HAP-1 (cell line): ENCODE data around the gene CAMTA1.

Experiments used
- DNase-seq, 2 experiments: peaks; one replicate each; pipeline ENCODE4 v3.0.0-alpha.2; 2016 to 2020; ENCODE audit warnings: low spot score in 2 of 2
- H3K27me3 ChIP-seq: fragments of 250-450 bp; sonication (Bioruptor Pico); 2 replicates; pipeline ENCODE4 v1.5.1; 2020; ENCODE audit warnings: low read depth, mild to moderate bottlenecking, moderate library complexity
- H3K36me3 ChIP-seq: fragments of 250-450 bp; sonication (Bioruptor Pico); replicated peaks from 2 replicates; pipeline ENCODE4 v1.5.1; 2020; ENCODE audit warnings: mild to moderate bottlenecking
- H3K4me1 ChIP-seq: fragments of 250-450 bp; sonication (Bioruptor Pico); 2 replicates; pipeline ENCODE4 v1.5.1; 2020; ENCODE audit warnings: mild to moderate bottlenecking
- H3K4me3 ChIP-seq: fragments of 250-450 bp; sonication (Bioruptor Pico); 2 replicates; pipeline ENCODE4 v1.5.1; 2020; ENCODE audit warnings: mild to moderate bottlenecking, moderate library complexity
- H3K9me3 ChIP-seq: fragments of 250-450 bp; sonication (Bioruptor Pico); 2 replicates; pipeline ENCODE4 v1.5.1; 2020; ENCODE audit warnings: mild to moderate bottlenecking, moderate library complexity
- in situ Hi-C: fragments of 300-500 bp; cut with MboI; formaldehyde crosslinking; loops from 3 replicates; pipeline ENCODE4 v1.14.3; 2020; ENCODE audit warnings: low sequenced_read_pairs, inconsistent platforms, mixed read lengths

The CAMTA1 gene

GRCh38 chr1:6870571-6870970 lies 85.3 kb downstream of the CAMTA1 start:
- in situ Hi-C loops: no loop called here
- Histone ChIP-seq H3K36me3 (no peaks in the 10 kb centered on the region), H3K4me1 (peaks cover 53% of the 10 kb centered on the region)

GRCh38 chr1:6871300-6871972 lies 86.2 kb downstream of the CAMTA1 start:
- Histone ChIP-seq H3K36me3 (no peaks in the 10 kb centered on the region), H3K9me3 (no peaks in the 10 kb centered on the region), H3K4me1 (peaks cover 47% of the 10 kb centered on the region), H3K27me3 (no peaks in the 10 kb centered on the region), H3K4me3 (no peak overlapping the region)
- no peak for DNase-seq
- in situ Hi-C loops: no loop called here

More at GRCh38 chr1:6870571-6870970, 85.3 kb downstream of the CAMTA1 start:
- no peak for DNase-seq
- H3K9me3 ChIP-seq: no peaks in the 10 kb centered on the region
- no peak overlapping the region for H3K4me3 ChIP-seq
- H3K27me3 ChIP-seq: no peaks in the 10 kb centered on the region

- in situ Hi-C loops: no loop called here
- Histone ChIP-seq H3K4me1 (peaks cover 34% of the 10 kb centered on the region), H3K4me3 (no peak overlapping the region), H3K36me3 (no peaks in the 10 kb centered on the region), H3K9me3 (no peaks in the 10 kb centered on the region), H3K27me3 (no peaks in the 10 kb centered on the region)
- DNase-seq: no peak
Observed at GRCh38 chr1:6872573-6873261, 87.5 kb downstream of the CAMTA1 start.

- in situ Hi-C loops: no loop called here
- DNase-seq: no peak
- no peaks in the 10 kb centered on the region for H3K27me3 ChIP-seq
- no peak overlapping the region for H3K4me3 ChIP-seq
- H3K36me3 ChIP-seq: no peaks in the 10 kb centered on the region
- H3K4me1 ChIP-seq: peaks cover 27% of the 10 kb centered on the region
- no peaks in the 10 kb centered on the region for H3K9me3 ChIP-seq
Observed at GRCh38 chr1:6873298-6874015, 88.2 kb downstream of the CAMTA1 start.

GRCh38 chr1:6874298-6874697 lies 89.0 kb downstream of the CAMTA1 start:
- Histone ChIP-seq H3K36me3 (no peaks in the 10 kb centered on the region), H3K9me3 (no peaks in the 10 kb centered on the region), H3K4me3 (no peak overlapping the region), H3K27me3 (no peaks in the 10 kb centered on the region), H3K4me1 (peaks cover 19% of the 10 kb centered on the region)
- DNase-seq: no peak
- in situ Hi-C loops: no loop called here

- Histone ChIP-seq H3K27me3 (no peaks in the 10 kb centered on the region), H3K4me1 (peaks cover 12% of the 10 kb centered on the region), H3K4me3 (no peak overlapping the region), H3K9me3 (no peaks in the 10 kb centered on the region), H3K36me3 (no peaks in the 10 kb centered on the region)
- DNase-seq: no peak
- in situ Hi-C loops: loop anchor here (5.0 to 10.0 kb wide), 2 partner anchors 84 to 156 kb away; no protein-coding TSS in a partner anchor
Observed at GRCh38 chr1:6880951-6881690, 95.9 kb downstream of the CAMTA1 start.

GRCh38 chr1:6882414-6882813 lies 97.2 kb downstream of the CAMTA1 start:
- Histone ChIP-seq H3K27me3 (no peaks in the 10 kb centered on the region), H3K4me3 (no peak overlapping the region), H3K36me3 (no peaks in the 10 kb centered on the region), H3K4me1 (peaks cover 19% of the 10 kb centered on the region), H3K9me3 (no peaks in the 10 kb centered on the region)
- no peak for DNase-seq
- in situ Hi-C loops: loop anchor here (5.0 to 10.0 kb wide), 2 partner anchors 85 to 158 kb away; no protein-coding TSS in a partner anchor

- Histone ChIP-seq H3K36me3 (no peaks in the 10 kb centered on the region), H3K4me3 (no peak overlapping the region), H3K4me1 (peaks cover 19% of the 10 kb centered on the region), H3K27me3 (no peaks in the 10 kb centered on the region), H3K9me3 (no peaks in the 10 kb centered on the region)
- in situ Hi-C loops: loop anchor here (5.0 to 10.0 kb wide), 2 partner anchors 87 to 160 kb away; no protein-coding TSS in a partner anchor
- no peak for DNase-seq
Observed at GRCh38 chr1:6884652-6885153, 99.4 kb downstream of the CAMTA1 start.

GRCh38 chr1:6885426-6885825 lies 100.2 kb downstream of the CAMTA1 start:
- no peaks in the 10 kb centered on the region for H3K9me3 ChIP-seq
- DNase-seq: no peak
- no peak overlapping the region for H3K4me3 ChIP-seq
- H3K4me1 ChIP-seq: peaks cover 19% of the 10 kb centered on the region
- no peaks in the 10 kb centered on the region for H3K36me3 ChIP-seq
- H3K27me3 ChIP-seq: no peaks in the 10 kb centered on the region
- in situ Hi-C loops: loop anchor here (10.0 kb wide), 1 partner anchor 161 kb away; no protein-coding TSS in a partner anchor

GRCh38 chr1:6886523-6886922 lies 101.3 kb downstream of the CAMTA1 start:
- Histone ChIP-seq H3K9me3 (no peaks in the 10 kb centered on the region), H3K27me3 (no peaks in the 10 kb centered on the region), H3K36me3 (no peaks in the 10 kb centered on the region), H3K4me3 (no peak overlapping the region), H3K4me1 (peaks cover 19% of the 10 kb centered on the region)
- no peak for DNase-seq
- in situ Hi-C loops: loop anchor here (10.0 kb wide), 1 partner anchor 162 kb away; no protein-coding TSS in a partner anchor

GRCh38 chr1:6888268-6888667 lies 103.0 kb downstream of the CAMTA1 start:
- H3K4me3 ChIP-seq: no peak overlapping the region
- no peaks in the 10 kb centered on the region for H3K36me3 ChIP-seq
- in situ Hi-C loops: loop anchor here (10.0 kb wide), 1 partner anchor 163 kb away; no protein-coding TSS in a partner anchor
- H3K9me3 ChIP-seq: no peaks in the 10 kb centered on the region
- peaks cover 19% of the 10 kb centered on the region for H3K4me1 ChIP-seq
- no peaks in the 10 kb centered on the region for H3K27me3 ChIP-seq
- no peak for DNase-seq

- Histone ChIP-seq H3K4me3 (no peak overlapping the region), H3K27me3 (no peaks in the 10 kb centered on the region), H3K9me3 (no peaks in the 10 kb centered on the region), H3K4me1 (peaks cover 19% of the 10 kb centered on the region), H3K36me3 (no peaks in the 10 kb centered on the region)
- in situ Hi-C loops: loop anchor here (10.0 kb wide), 1 partner anchor 164 kb away; no protein-coding TSS in a partner anchor
- no peak for DNase-seq
Observed at GRCh38 chr1:6888870-6889269, 103.6 kb downstream of the CAMTA1 start.

- no peaks in the 10 kb centered on the region for H3K9me3 ChIP-seq
- no peaks in the 10 kb centered on the region for H3K27me3 ChIP-seq
- no peaks in the 10 kb centered on the region for H3K36me3 ChIP-seq
- peak; percentile 61 to 69 for DNase-seq
- H3K4me3 ChIP-seq: no peak overlapping the region
- in situ Hi-C loops: loop anchor here (10.0 kb wide), 1 partner anchor 165 kb away; no protein-coding TSS in a partner anchor
- H3K4me1 ChIP-seq: peaks cover 10% of the 10 kb centered on the region
Observed at GRCh38 chr1:6889875-6890480, 104.7 kb downstream of the CAMTA1 start.
